SK-MEL-5 (cell line): ENCODE measurements around the gene CDK3. TPM values are rescaled to one million over a fixed set of nuclear protein-coding genes. Genes with fewer than 3 reads are reported as not detected.
A peak's percentile ranks its signal among the peaks of the same experiment; 100 is the strongest.

Experiments
- DNase-seq: peaks from one replicate; pipeline ENCODE4 v3.0.0-alpha.2; 2016; ENCODE audit warnings: low read depth, low spot score
- in situ Hi-C: cut with HindIII; loops from 2 replicates; pipeline ENCODE4 v1.10.0; 2016; ENCODE audit warnings: low sequenced_read_pairs, high pct_unique_total_duplicates, low pct_unique_long_range_greater_than_20kb
- total RNA-seq: library from RNA; depleted of rRNA; stranded (reverse); fragments of >200 nt; shearing (Covaris generic); gene quantifications from 2 replicates; pipeline ENCODE4 v1.2.3, GENCODE V29; 2014

CDK3 gene
- total RNA-seq, 1 experiment from 2014 or later = 4.3 TPM

DNA sequence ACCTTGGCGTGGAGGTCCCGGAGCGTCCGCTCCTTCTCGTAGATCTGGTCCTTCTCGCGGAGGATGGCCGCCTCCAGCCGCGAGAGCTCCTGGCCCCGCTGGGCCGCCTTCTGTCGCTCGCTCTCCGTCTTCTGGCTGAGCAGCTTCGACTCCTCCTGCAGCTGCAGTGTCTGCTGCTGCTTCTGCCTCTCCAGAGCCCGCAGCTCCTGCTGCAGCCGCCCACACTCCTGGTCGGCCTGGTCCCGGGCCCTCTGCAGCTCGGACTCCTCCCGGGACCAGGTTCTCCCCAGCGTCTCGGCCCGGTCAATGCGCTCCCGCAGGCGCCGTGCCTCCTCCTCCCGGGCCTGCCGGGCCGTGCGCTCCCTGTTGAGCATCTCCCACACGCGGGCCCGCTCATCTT, 7.6 kb downstream of the CDK3 start:
- DNase-seq = no peak
- in situ Hi-C loops = no loop called here

- in situ Hi-C loops = no loop called here
- no peak for DNase-seq
Observed at GRCh38 chr17:76008630-76009425, 8.2 kb downstream of the CDK3 start.

- in situ Hi-C loops = no loop called here
- DNase-seq = no peak
Observed at GRCh38 chr17:76009447-76009846, 8.8 kb downstream of the CDK3 start.

GRCh38 chr17:76009969-76010661, 9.5 kb downstream of the CDK3 start:
- no peak for DNase-seq
- in situ Hi-C loops = no loop called here

- no peak for DNase-seq
- in situ Hi-C loops = no loop called here
Observed at GRCh38 chr17:76011951-76012350, 11.3 kb downstream of the CDK3 start.

DNA sequence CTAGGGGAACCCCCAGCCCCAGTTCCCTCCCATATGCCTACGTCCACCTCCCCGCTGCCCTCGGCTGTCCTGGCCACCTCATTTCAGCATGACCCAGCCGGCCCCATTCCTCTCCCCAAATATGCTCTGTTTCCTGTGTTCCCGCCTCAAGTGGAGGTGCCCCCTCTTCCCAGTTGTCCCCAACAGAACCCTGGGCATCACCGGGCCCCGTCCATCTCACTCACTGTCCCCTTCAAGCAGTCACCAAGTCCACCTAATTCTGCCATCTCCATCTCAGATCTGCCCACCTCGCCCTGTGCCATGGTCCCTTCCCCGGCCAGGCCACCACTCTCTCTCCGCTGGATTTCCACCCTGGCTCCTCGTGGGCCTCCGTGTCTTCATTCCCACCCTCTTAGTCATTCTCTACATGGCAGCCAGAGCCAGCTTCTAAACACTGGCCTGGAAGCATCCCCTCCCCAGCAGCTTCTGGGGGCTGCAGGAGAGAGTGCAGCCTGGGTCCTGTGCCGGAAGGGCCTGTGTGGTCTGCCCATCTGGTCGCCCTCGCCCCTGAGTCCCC, 12.8 kb downstream of the CDK3 start:
- in situ Hi-C loops = no loop called here
- DNase-seq = no peak

- DNase-seq = peak; percentile 88
- in situ Hi-C loops = no loop called here
Observed at GRCh38 chr17:76014100-76014924, 13.7 kb downstream of the CDK3 start.

DNA sequence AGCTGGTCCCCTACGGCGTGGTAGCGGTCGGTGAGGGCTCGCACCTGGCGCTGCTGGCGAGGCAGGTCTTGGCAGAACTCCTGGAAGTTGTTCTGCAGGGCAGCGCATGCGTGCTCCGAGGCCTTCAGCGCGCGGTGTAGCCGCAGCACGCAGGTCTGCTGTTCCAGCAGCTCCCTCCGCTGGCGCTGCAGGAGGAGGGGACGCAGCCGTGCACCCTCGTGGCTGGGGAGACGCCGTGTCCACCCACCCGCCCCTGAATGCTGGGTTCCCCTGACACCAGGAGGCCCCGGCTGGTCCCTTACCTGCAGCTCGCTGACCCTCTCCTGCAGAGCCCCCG, 14.2 kb downstream of the CDK3 start:
- no peak for DNase-seq
- in situ Hi-C loops = no loop called here

DNA sequence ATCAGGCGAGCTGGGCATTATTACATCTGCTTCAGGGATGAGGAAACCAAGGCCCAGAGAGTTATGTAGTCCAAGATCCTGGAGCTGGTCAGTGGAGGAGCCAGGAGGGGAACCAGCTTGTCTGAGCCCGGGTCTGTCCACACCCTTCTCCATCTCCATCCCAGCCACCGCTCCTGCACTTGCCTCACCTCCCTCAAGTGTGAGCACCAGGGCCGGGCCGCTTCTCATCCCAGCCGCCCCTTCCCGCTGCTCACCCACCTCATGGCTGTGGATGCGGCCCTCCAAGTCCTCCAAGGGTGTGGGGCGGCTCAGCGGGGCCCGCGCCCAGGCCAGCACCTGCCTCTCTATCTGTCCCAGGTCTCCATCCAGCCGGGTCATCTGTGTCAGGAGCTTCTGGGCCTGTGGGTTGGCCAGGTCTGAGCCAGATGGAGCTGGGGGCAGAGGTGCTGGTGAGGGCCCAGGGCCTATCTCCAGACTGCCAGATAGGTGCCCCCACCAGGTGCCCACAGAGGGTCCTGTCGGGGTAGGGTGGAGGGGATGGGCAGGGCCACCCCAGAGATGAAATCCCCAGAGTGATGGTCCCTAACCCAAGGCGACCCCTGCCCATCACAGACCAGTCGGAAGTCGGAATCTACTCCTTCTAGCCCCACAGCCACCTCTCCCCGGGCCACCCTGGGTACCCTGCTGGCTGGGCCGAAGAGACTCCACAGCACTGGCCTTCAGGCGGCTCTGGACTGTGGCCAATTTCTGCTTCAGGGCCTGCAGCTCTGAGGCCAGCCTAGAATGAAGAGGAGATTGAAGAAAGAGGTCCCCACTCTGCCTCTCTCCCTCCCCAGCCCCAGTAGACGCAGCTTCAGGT, 17.1 kb downstream of the CDK3 start:
- in situ Hi-C loops = no loop called here
- no peak for DNase-seq

DNA sequence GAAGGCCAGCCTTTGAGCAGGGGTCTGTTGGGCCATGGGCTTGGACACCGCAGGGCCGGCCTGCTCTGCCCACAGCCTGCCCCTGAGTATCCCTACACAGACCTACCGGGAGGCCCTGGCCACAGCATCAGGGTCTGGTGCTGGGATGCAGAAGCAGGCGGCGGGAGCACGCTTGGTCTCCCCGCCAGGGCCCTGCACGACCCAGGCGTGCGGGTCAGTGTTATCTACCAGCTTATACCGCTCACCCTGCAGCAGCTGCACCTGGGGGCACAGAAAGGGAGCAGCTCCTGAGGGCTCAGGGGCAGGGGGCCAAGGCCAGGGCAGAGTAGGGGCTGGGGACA, 17.7 kb downstream of the CDK3 start:
- no peak for DNase-seq
- in situ Hi-C loops = no loop called here

GRCh38 chr17:76018801-76019200, 18.1 kb downstream of the CDK3 start:
- in situ Hi-C loops = no loop called here
- no peak for DNase-seq

DNA sequence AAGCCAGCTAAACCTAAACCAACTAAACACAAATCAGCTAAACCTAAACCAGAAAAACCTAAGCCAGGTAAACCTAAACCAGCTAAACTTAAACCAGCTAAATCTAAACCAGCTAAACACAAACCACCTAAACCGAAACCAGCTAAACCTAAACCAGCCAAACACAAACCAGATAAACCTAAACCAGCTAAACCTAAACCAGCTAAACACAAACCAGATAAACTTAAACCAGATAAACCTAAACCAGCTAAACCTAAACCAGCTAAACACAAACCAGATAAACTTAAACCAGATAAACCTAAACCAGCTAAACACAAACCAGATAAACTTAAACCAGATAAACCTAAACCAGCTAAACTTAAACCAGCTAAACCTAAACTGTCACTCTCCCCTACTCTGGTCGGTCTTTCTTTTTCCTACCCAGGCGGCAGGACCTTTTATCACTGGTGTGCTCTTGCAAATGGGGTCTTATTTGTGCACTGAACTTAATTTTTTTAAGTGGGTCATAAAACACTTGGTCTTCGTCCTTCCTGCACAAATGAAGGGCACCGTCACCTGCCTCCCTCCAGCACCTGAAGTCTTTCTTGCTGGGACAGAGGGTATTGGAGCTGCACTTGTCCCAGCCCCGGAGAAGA, 19.3 kb downstream of the CDK3 start:
- in situ Hi-C loops = no loop called here
- no peak for DNase-seq

- in situ Hi-C loops = no loop called here
- DNase-seq = no peak
Observed at GRCh38 chr17:76022285-76022684, 21.6 kb downstream of the CDK3 start.

GRCh38 chr17:76022973-76023899, 22.6 kb downstream of the CDK3 start:
- in situ Hi-C loops = no loop called here
- DNase-seq = no peak

- in situ Hi-C loops = no loop called here
- DNase-seq = no peak
Observed at GRCh38 chr17:76023900-76024237, 23.2 kb downstream of the CDK3 start.

GRCh38 chr17:76024353-76024752, 23.7 kb downstream of the CDK3 start:
- in situ Hi-C loops = no loop called here
- DNase-seq = no peak
